Prostate gland (tissue), 2 donors: ENCODE results near the gene FOXK2.

Source experiments
- CTCF ChIP-seq, 4 experiments: fragments of 200-600 bp in 2 of 4; fragments of 450-650 bp in 2 of 4; sonication (generic) in 2 of 4; IDR thresholded peaks; 1 replicate in 3 of 4; 2 replicates in 1 of 4; pipeline ENCODE4 v1.5.1; 2016 to 2019; ENCODE audit warnings: antibody characterized with exemption in 4 of 4, mild to moderate bottlenecking in 2 of 4, moderate library complexity in 2 of 4
- POLR2A ChIP-seq: fragments of 450-650 bp; IDR thresholded peaks from one replicate; pipeline ENCODE4 v1.6.1; 2016; ENCODE audit warnings: antibody characterized with exemption, mild to moderate bottlenecking

DNA sequence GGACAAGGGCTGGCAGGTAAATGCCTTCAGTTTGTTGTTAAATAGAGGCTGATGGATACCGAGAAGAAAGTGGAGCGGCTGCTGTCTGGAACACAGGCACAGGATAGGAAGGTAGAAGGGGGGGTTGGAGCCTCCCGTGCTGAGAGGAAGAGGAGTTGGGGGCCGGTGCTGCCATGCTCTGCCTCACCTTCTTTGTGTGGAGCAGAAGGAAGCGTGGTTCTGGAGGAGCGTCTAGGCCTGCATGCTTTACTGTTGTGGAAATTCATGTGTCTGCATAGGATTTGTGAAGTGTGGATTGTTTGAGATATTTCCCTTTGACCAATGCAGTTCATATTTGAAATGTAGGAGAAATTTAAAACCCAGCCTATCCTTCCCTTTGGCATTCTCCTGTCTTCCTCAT, 52.3 kb downstream of the FOXK2 start:
- TF ChIP-seq CTCF (IDR thresholded peaks at IDR 0.05): no peak
- no peak for TF ChIP-seq POLR2A
